Activated T-helper 9 cell treated with anti-CD3 and anti-CD28 coated beads, Interleukin-2, amount 50 U/mL, for 16 hours (primary cell): ENCODE data around the gene ZDBF2.
"Not testable (repeated sequence)": the region's sequence is repeated elsewhere in the genome, so short reads cannot be mapped to it uniquely, and the experiment has no call there.

Source experiments
- DNase-seq: peaks from one replicate; pipeline ENCODE4 v3.0.0-alpha.2; 2020; ENCODE audit warnings: low read depth

The ZDBF2 gene

DNA sequence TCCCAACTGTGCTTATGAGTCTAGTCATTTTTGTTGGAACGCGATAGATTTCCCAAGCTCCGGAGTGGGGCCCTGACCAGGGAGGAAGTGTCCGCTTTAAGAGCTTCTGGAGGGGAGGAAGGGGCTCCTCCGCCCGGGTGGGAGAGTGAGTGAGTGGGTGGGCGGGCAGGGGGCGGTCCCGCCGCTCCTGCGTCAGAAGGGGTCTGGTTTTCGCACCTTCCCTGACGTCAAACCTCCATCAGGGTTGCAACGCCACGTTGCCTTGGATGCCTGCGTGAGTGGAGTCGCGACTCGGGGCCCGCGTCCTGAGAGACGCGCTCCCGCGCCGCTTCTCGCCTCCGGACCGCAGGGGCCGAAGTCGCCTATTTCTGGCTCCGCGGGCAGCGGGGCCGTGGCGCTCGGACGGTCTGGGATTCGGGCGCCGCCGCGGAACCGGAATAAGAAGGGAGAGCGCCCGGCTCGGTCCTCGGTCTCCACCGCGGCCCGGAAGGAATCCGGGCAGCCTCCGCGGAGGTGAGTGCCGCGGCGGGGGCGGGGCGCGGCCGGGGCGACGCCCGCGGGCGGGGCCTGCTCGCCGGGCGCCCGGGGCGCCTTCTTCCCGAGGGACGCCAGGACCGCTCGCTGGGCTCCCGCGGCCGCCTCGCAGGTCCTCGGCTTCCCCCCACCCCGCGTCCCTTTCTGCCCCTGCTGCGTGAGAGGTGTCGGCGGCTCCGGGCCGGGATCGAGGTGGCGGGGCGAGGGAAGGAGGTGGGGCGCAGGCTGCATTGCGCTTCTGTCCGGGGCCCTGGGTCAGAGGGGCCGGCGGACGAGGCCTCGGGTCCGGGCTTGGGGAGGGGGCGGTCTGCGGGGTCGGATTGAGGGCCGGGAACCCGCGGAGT, at the start of gene ZDBF2:
TSS of gene ZDBF2 (plus strand) at position 230 of the 878 bp plus-strand sequence. CDS start 7,187 bp downstream, outside the sequence.
- DNase-seq = peak; percentile 18

GRCh38 chr2:206225435-206226232, 48.8 kb upstream of the ZDBF2 start:
- no peak for DNase-seq

DNA sequence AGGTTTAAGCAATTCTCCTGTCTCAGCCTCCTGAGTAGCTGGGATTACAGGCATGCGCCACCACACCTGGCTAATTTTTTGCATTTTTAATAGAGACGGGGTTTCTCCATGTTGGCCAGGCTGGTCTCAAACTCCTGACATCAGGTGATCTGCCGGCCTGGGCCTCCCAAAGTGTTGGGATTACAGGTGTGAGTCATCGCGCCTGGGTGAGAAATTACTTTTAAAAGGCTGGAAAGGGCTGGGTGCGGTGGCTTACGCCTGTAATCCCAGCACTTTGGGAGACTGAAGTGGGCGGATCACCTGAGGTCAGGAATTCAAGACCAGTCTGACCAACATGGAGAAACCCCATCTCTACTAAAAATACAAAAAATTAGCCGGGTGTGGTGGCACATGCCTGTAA, 45.8 kb upstream of the ZDBF2 start:
- not testable (repeated sequence) for DNase-seq

- DNase-seq = no peak
These were observed 44.8 kb upstream of the ZDBF2 start for GRCh38 chr2:206229642-206230041.

DNA sequence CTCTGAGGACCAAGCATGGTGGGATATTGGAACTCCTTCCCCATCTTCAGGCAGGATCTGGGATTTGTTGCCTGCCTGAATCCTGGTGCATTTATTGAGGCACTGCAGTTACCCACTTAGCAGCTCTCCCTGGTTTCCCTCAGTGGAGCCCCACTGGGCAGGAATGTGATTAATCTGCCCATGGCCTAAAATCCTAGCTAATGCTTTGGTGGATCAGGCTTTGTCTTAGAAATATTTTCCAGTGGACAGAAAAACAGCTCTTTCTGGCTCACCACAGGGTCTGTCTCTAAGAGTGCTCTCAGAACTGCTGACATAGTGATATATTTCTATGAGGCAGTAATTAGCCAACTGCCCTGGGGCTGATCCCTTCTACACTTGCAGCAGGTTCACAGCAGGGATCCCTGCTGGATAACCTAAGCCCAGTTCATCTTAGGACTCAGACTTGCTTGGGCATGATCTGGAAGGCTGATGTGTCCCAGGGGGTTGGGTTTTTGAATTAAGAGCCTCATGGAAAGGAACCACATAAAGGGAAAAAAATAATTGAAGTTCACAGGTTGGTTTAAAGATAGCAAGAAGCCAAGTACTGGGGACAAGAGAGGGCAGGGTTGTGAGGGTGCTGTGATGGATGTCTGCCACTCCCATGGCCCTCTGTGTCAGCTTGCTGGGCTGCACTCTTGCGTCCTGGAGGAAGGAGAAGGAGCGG, 44.3 kb upstream of the ZDBF2 start:
- DNase-seq = no peak

GRCh38 chr2:206231669-206232286, 42.7 kb upstream of the ZDBF2 start:
- no peak for DNase-seq

- DNase-seq = no peak
These were observed 42.0 kb upstream of the ZDBF2 start for GRCh38 chr2:206232287-206233035.

GRCh38 chr2:206239157-206239556, 35.3 kb upstream of the ZDBF2 start:
- no peak for DNase-seq

GRCh38 chr2:206240327-206240726, 34.1 kb upstream of the ZDBF2 start:
- no peak for DNase-seq

DNA sequence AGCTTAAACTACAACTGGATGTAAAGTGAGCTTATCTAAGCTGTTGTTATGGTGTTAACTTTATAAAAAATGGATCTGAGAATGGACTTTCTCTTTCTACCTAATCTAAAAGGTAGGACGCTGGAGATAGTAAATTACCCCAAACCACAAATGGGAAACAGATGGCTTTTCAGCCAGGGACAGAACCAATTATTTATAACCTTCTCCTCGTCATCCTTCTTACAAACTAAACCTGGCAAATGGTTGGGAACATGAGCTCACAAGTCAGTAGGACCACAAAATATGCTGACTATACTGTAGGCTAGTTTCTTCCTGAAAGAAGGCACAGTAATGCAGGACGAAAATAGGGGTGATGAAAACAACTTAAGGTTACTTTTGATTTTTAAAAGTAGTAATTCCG, 32.7 kb upstream of the ZDBF2 start:
- no peak for DNase-seq

DNA sequence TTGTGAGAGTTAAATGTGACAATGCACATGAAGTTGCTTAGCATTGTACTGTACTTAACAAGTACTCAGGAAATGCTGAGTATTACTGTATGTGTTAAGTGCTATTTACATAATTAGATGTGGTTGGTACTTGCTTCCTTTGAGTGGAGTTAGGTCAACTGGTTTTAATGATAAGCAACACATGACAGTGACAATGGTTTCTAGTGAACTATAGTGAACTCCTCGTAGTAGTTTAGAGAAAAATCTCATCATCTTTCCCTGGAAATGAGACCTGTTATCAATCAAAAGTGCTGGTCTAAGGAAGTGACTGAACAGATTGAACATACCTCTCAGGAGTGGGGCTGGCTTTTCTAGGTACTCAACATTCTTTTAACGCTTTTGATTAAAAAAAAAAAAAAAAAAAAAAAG, 29.2 kb upstream of the ZDBF2 start:
- DNase-seq = no peak

DNA sequence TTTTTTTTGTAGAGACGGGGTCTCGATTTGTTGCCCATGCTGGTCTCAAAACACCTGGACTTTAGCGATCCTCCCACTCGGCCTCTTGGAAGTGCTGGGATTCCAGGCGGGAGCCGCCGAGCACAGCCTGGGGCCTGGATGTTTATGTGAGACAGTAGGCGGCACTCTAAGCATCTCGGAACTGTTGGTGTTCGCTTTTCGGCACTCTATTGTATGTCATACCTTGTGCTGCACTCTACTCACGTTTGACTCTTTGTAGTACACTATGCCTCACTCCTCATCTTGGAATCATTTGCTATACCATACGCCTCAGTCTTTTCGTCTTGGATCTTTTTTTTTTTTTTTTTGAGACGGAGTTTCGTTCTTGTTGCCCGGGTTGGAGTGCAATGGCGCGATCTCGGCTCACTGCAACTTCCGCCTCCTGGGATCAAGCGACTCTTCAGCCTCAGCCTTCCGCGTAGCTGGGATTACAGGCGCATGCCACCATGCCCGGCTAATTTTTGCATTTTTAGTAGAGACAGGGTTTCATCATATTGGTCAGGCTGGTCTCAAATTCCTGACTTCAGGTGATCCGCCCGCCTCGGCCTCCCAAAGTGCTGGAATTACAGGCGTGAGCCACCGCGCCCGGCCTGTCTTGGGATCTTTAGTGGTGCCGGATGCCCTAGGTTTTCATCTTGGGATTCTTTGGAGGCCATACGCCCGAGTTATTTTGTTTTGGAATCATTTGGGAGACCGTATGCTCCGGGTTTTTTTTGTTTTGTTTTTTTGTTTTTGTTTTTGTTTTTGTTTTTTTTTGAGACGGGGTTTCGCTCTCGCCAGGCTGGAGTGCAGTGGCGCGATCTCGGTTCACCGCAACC, 24.2 kb upstream of the ZDBF2 start:
- DNase-seq = no peak

- DNase-seq = no peak
These were observed 21.2 kb upstream of the ZDBF2 start for GRCh38 chr2:206253125-206253776.

- no peak for DNase-seq
These were observed 20.7 kb upstream of the ZDBF2 start for GRCh38 chr2:206253777-206254166.

- no peak for DNase-seq
These were observed 19.5 kb upstream of the ZDBF2 start for GRCh38 chr2:206255003-206255402.

DNA sequence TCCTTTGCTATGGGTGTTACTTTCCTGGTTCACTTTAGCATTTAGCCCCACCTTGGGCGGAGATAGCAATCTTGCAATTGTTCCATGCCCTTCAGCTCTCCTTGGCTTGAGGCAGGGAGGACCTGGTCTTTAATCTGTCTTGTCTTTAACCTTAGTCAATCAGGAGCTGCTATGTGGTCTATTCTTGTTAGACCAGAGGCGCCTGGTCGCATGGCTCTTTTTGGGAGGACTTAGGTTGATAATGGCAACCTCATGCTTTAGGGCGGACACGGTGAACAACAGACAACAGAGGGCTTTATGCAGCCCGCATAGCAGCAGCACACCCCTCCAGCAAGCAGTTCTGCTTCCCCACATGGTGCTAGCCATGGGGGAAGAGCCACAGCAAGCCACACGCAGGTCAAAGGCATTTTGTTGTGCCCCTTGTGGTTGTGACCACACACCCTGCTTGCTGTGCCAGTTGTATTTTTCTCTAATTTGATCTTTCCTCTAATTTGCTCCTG, 17.7 kb upstream of the ZDBF2 start:
- no peak for DNase-seq

DNA sequence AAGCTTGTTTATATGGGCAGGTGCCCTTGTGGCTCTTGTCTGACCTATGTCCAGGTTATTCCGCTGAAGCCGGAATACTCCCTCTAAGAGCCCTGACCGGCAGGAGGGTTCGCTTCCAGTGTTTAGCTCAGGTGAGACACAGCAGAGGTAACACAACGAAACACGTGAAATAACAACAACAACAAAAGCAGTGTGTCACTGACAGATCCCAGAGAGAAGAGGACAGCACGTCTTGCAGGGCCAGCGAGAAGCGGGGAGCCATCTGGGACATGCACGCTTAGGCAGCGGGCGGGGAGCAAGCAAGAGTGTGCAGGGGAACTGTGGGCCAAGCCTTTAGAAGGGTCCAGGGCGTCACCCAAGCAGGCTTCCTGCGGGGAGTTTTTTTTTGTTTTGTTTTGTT, 17.1 kb upstream of the ZDBF2 start:
- DNase-seq = no peak

DNA sequence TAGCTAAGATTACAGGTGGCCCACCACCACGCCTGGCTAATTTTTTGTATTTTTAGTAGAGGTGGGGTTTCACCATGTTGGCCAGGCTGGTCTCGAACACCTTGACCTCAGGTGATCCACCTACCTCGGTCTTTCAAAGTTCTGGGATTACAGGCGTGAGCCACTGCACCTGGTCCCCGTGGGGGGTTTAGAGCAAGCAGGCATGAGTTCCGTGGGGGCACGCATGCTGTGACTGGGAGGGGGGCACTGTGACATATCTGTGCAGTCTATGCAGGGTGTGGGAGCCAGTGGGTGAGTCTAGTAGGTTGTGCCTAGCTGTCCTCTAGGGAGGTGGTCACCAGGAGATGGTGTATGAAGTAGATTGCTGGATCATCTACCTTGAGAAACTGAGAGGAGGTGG, 16.6 kb upstream of the ZDBF2 start:
- DNase-seq = no peak

- not testable (repeated sequence) for DNase-seq
These were observed 15.8 kb upstream of the ZDBF2 start for GRCh38 chr2:206258615-206259014.
